ENCODE measurements around the gene CCND1. TPM values are rescaled to one million over a fixed set of nuclear protein-coding genes. Genes with fewer than 3 reads are reported as not detected.

The CCND1 gene
- total and polyA plus RNA-seq, 10 of the 15 experiments (the other 5 are each of a cell fraction or from before 2014, with no cell fraction given): 0.09 to 6.6 (median 0.59) TPM; not detected in 2

DNA sequence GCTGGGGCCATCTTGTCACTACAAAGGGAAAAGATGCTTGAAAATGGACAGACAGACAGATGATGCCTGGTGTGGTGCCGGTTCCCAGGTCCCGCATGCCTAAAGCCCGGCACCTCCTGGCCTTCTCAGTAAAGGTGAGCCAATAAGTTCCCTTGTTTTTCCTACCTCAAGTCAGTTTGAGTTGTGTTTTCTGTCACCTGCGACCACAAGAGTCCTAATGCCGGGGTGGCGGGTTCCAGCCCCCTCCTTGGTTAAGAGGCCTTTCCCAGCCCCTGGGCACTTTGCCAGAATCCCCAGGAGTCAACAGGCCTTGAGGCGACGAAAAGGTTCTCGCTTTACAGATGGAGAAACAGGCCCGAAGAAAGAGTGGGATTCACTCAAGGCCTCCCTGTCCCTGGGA lies 53.8 kb downstream of the CCND1 start:
- no peak overlapping the region for H3K4me2 ChIP-seq (ENCODE audit: control insufficient read depth, insufficient read depth)
- 54% methylated on average over 10 of the region's 10 CpGs for WGBS (ENCODE audit: insufficient coverage, insufficient replicate concordance, low lambda C conversion rate, missing lambda C conversion rate)
- H3K9me3 ChIP-seq (replicated peaks; ENCODE audit: control insufficient read depth, insufficient read depth, low read length): no peaks in the 10 kb centered on the region
- in situ Hi-C loops (cut with MboI) (no loop called here), intact Hi-C loops (cut with micrococcal nuclease; ENCODE audit: unreplicated experiment) (no loop called here)
- ChIA-PET RAD21 (ENCODE audit: unreplicated experiment) (no interaction called here), POLR2A (no interaction called here), SMC1A (ENCODE audit: uncharacterized antibody, unreplicated experiment) (no interaction called here), CTCF (no interaction called here)
- peaks cover 3 to 5% of the 10 kb centered on the region in 2 experiments; a peak in 3 of 4 replicates for H3K27me3 ChIP-seq (replicated peaks in 1 of 2; ENCODE audit: control insufficient read depth in 2 of 2, insufficient read depth in 2 of 2, low read length in 1 of 2)
- H2AFZ ChIP-seq (ENCODE audit: control insufficient read depth, low read depth, low read length): no peak overlapping the region
- no peak overlapping the region for H3K27ac ChIP-seq (ENCODE audit: control insufficient read depth, insufficient read depth)
- no peaks in the 10 kb centered on the region; the same call in 1 of the 2 replicates for H3K4me1 ChIP-seq (ENCODE audit: control insufficient read depth, insufficient read depth, low read length)
- FAIRE-seq (no peak), ATAC-seq (no peak), DNase-seq (ENCODE audit: low read depth, low spot score) (no peak)
- H4K20me1 ChIP-seq (ENCODE audit: control insufficient read depth, insufficient read depth): no peaks in the 10 kb centered on the region
- H3K9ac ChIP-seq (ENCODE audit: control insufficient read depth, insufficient read depth, low read length): no peak overlapping the region
- no peaks in the 10 kb centered on the region for H3K79me2 ChIP-seq (ENCODE audit: control insufficient read depth, insufficient read depth, low read length)
- no peaks in the 10 kb centered on the region for H3K36me3 ChIP-seq (ENCODE audit: control insufficient read depth in 2 of 2, insufficient read depth in 2 of 2, low read length in 1 of 2)
- H3K4me3 ChIP-seq: no peak overlapping the region
- TF ChIP-seq, protein P1, sequence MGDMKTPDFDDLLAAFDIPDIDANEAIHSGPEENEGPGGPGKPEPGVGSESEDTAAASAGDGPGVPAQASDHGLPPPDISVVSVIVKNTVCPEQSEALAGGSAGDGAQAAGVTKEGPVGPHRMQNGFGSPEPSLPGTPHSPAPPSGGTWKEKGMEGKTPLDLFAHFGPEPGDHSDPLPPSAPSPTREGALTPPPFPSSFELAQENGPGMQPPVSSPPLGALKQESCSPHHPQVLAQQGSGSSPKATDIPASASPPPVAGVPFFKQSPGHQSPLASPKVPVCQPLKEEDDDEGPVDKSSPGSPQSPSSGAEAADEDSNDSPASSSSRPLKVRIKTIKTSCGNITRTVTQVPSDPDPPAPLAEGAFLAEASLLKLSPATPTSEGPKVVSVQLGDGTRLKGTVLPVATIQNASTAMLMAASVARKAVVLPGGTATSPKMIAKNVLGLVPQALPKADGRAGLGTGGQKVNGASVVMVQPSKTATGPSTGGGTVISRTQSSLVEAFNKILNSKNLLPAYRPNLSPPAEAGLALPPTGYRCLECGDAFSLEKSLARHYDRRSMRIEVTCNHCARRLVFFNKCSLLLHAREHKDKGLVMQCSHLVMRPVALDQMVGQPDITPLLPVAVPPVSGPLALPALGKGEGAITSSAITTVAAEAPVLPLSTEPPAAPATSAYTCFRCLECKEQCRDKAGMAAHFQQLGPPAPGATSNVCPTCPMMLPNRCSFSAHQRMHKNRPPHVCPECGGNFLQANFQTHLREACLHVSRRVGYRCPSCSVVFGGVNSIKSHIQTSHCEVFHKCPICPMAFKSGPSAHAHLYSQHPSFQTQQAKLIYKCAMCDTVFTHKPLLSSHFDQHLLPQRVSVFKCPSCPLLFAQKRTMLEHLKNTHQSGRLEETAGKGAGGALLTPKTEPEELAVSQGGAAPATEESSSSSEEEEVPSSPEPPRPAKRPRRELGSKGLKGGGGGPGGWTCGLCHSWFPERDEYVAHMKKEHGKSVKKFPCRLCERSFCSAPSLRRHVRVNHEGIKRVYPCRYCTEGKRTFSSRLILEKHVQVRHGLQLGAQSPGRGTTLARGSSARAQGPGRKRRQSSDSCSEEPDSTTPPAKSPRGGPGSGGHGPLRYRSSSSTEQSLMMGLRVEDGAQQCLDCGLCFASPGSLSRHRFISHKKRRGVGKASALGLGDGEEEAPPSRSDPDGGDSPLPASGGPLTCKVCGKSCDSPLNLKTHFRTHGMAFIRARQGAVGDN (IDR thresholded peaks at IDR 0.05): no peak
- no peak for TF ChIP-seq BACH1 (IDR thresholded peaks at IDR 0.05; ENCODE audit: borderline replicate concordance)
- no peak for TF ChIP-seq ZNF24 (IDR thresholded peaks at IDR 0.05)
- TF ChIP-seq POLR2A (IDR thresholded peaks at IDR 0.05; ENCODE audit: low read depth, low read length): no peak
- no peak for TF ChIP-seq CREB1 (IDR thresholded peaks at IDR 0.05; ENCODE audit: low read depth)
- no peak for TF ChIP-seq SRF (IDR thresholded peaks at IDR 0.05; ENCODE audit: low read depth in 2 of 2, low read length in 2 of 2)
- TF ChIP-seq BRCA1 (IDR thresholded peaks at IDR 0.05; ENCODE audit: low read depth, low read length): no peak
- TF ChIP-seq NRF1 (conservative IDR thresholded peaks at IDR 0.05; ENCODE audit: low read depth, low read length): no peak
- TF ChIP-seq, protein P2, sequence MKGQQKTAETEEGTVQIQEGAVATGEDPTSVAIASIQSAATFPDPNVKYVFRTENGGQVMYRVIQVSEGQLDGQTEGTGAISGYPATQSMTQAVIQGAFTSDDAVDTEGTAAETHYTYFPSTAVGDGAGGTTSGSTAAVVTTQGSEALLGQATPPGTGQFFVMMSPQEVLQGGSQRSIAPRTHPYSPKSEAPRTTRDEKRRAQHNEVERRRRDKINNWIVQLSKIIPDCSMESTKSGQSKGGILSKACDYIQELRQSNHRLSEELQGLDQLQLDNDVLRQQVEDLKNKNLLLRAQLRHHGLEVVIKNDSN (IDR thresholded peaks at IDR 0.05; ENCODE audit: borderline replicate concordance, extremely low read length, insufficient read depth, low read depth, low read length): no peak
- no peak for TF ChIP-seq YBX1 (IDR thresholded peaks at IDR 0.05)
- no peak for TF ChIP-seq ESRRA (IDR thresholded peaks at IDR 0.05; ENCODE audit: low read length)
- no peak for TF ChIP-seq NR2C1 (IDR thresholded peaks at IDR 0.05)
- no peak for TF ChIP-seq SUZ12 (IDR thresholded peaks at IDR 0.05; ENCODE audit: unreplicated experiment)
- TF ChIP-seq CHD4 (IDR thresholded peaks at IDR 0.05): no peak
- TF ChIP-seq POLR2AphosphoS2 (IDR thresholded peaks at IDR 0.05; ENCODE audit: low read depth, low read length): no peak
- no TSS peak for BruUV-seq (replicated peaks)
